GM21515 (cell line): ENCODE measurements around the gene PALD1.

ENCODE experiments used
- ATAC-seq: cut with Tn5 transposase; IDR thresholded peaks from one replicate; pipeline ENCODE4 v1.9.1; 2021; ENCODE audit not compliant: unreplicated experiment

PALD1 gene

GRCh38 chr10:70478191-70479164, at the start of gene PALD1:
PALD1 (plus strand) TSS chr10:70478767; CDS start chr10:70525952, 47,185 bp downstream.
- no peak for ATAC-seq

- ATAC-seq, result no peak
These were observed 47.8 kb upstream of the PALD1 start for GRCh38 chr10:70430493-70431445.

- ATAC-seq, result no peak
These were observed 46.5 kb upstream of the PALD1 start for GRCh38 chr10:70432101-70432500.

GRCh38 chr10:70432561-70433263, 45.9 kb upstream of the PALD1 start:
- no peak for ATAC-seq

- no peak for ATAC-seq
These were observed 44.8 kb upstream of the PALD1 start for GRCh38 chr10:70433581-70434280.

- no peak for ATAC-seq
These were observed 43.1 kb upstream of the PALD1 start for GRCh38 chr10:70435241-70436085.

GRCh38 chr10:70437721-70438120, 40.8 kb upstream of the PALD1 start:
- ATAC-seq, result no peak

GRCh38 chr10:70440296-70441160, 38.0 kb upstream of the PALD1 start:
- ATAC-seq, result no peak

GRCh38 chr10:70441161-70441894, 37.2 kb upstream of the PALD1 start, which contains the start of gene NODAL:
NODAL (minus strand) TSS chr10:70441681; CDS start chr10:70441667, 14 bp downstream.
- ATAC-seq, result no peak

- no peak for ATAC-seq
These were observed 36.7 kb upstream of the PALD1 start for GRCh38 chr10:70441895-70442309.

- no peak for ATAC-seq
These were observed 36.1 kb upstream of the PALD1 start for GRCh38 chr10:70442332-70442988.

- ATAC-seq, result no peak
These were observed 33.8 kb upstream of the PALD1 start for GRCh38 chr10:70444744-70445143.

GRCh38 chr10:70445718-70446657, 32.6 kb upstream of the PALD1 start:
- no peak for ATAC-seq

- ATAC-seq, result no peak
These were observed 30.3 kb upstream of the PALD1 start for GRCh38 chr10:70448236-70448635.

- no peak for ATAC-seq
These were observed 23.3 kb upstream of the PALD1 start for GRCh38 chr10:70455213-70455630.

- ATAC-seq, result no peak
These were observed 22.4 kb upstream of the PALD1 start for GRCh38 chr10:70456164-70456563.
